ENCODE data around the gene C17orf67.

C17orf67 gene, protein sequence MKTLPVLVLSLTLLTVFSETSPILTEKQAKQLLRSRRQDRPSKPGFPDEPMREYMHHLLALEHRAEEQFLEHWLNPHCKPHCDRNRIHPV

GRCh38 chr17:56833809-56834379 lies at the start of gene C17orf67, which contains the start of gene DGKE:
Gene C17orf67, minus strand, starts transcription at chr17:56833920. Its CDS starts 18,110 bp downstream, at chr17:56815810.
Gene DGKE, plus strand, starts transcription at chr17:56834151. Its CDS starts 645 bp downstream, at chr17:56834796.
- DNase-seq (ENCODE audit: low read depth): peak; percentile 99

DNA sequence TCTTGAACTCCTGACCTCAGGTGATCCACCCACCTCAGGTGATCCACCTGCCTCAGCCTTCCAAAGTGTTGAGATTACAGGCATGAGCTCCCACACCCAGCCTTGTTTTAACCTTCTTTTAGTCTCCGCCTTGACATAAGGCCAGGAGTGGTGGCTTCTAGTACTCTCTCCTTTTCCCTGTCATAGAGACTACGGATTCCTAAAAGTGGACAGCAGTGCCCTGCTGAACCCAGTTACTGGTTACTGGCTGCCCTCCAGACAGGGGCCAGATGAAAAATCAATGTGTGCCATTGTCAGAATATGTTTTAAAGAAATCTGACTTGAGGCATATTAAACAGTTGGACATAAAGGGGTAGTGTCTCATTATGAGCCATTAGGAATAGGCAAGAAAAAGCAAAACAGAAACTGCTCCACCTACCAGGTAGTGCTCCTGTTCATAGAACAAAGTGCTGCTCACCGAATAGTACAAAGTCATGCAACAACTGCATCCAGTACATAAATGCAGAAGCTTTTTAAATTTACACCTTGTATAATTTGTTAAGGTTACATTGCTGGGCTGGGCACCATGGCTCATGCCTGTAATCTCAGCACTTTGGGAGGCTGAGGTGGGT lies 48.1 kb upstream of the C17orf67 start:
- DNase-seq (ENCODE audit: low read depth): no peak

- DNase-seq (ENCODE audit: low read depth): no peak
Measured at GRCh38 chr17:56880571-56880970, 46.9 kb upstream of the C17orf67 start.

GRCh38 chr17:56880133-56880532 lies 46.4 kb upstream of the C17orf67 start:
- DNase-seq (ENCODE audit: low read depth): no peak

- no peak for DNase-seq (ENCODE audit: low read depth)
Measured at GRCh38 chr17:56879280-56879679, 45.6 kb upstream of the C17orf67 start.

GRCh38 chr17:56876766-56877179 lies 43.1 kb upstream of the C17orf67 start:
- DNase-seq (ENCODE audit: low read depth): no peak

DNA sequence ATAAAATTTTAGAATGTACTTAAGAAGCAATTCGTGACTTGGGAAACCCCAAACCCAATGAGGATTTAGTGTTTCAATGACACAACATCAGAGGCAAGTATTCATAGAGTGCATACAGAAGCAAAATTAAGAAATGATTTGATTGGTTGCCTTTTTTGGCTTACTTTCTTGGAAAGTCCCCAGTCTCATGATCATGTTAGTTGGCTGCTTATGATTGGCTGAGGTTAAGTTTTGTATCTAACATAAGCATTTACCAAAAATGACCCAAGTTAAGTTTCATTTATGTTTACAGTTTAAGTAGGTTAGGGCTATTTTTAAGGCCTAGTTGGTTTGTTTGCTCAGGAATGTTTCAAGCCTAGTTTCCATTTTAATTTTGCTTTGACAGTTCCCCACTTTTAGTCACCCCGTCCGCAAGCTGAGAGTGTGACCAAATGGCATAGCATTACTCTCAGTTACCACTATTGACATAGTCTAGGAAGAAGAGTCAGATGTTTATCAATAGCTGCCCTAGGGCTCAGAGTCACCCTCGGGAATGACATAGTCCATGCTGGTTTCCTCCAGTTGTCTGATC lies 36.4 kb upstream of the C17orf67 start:
- no peak for DNase-seq (ENCODE audit: low read depth)

DNA sequence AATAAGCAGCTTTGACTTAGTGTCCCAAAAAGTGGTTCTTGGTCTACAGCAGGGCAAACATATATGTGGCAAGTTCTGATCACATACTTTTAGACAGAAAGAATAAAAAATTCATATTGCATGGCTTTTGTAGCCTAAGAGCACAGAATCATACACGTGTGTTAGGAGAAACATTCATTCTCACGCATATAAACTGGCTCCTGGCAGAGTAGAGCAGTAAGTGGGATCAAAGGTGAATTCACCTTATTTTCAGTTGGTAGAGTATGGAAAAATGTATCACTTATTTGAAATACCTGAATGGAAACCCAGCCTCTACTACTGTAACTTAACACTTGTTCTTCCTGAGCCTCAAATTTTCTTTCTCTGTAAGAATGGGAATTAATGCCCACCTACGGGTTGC lies 35.0 kb upstream of the C17orf67 start:
- no peak for DNase-seq (ENCODE audit: low read depth)

- DNase-seq (ENCODE audit: low read depth): no peak
Measured at GRCh38 chr17:56867948-56868376, 34.2 kb upstream of the C17orf67 start.

GRCh38 chr17:56866496-56866895 lies 32.8 kb upstream of the C17orf67 start:
- no peak for DNase-seq (ENCODE audit: low read depth)

- DNase-seq (ENCODE audit: low read depth): no peak
Measured at GRCh38 chr17:56866076-56866475, 32.4 kb upstream of the C17orf67 start.

DNA sequence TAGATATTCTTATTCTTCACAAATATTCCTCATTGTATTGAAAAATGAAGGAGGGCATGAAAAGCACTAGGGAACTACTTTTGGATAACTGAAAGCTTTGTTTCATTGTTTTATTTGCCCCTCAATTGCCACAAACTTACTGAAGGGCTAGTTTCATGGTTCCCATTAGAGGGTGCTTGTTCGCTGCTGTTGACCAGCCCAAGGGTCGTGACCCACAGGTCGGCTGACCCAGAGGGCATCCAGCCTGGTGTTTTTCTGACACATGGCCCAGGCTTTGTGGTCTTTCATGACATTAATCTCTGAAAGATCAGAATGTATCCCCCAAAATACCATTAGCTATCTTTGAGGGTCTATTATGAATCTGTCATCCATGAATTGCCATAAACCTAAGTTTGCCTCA lies 30.3 kb upstream of the C17orf67 start:
- no peak for DNase-seq (ENCODE audit: low read depth)

DNA sequence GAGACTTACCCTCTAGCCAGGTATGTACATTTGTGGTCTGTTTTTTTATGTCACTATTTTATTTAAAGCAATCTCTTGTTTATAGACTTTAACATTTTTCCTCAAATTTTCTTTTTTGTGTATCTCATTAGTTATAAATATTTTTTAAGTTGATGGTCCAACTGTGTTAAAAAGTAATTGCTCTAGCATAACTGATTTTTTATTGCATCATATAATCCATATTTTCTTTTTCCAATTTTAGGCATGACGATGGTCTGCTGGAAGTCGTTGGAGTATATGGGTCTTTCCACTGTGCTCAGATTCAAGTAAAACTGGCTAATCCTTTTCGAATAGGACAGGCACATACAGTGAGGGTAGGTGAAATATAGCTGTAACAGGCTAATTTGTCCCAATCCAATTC lies 28.2 kb upstream of the C17orf67 start:
- no peak for DNase-seq (ENCODE audit: low read depth)

GRCh38 chr17:56851008-56851407 lies 17.3 kb upstream of the C17orf67 start:
- no peak for DNase-seq (ENCODE audit: low read depth)

GRCh38 chr17:56850591-56850990 lies 16.9 kb upstream of the C17orf67 start:
- no peak for DNase-seq (ENCODE audit: low read depth)

DNA sequence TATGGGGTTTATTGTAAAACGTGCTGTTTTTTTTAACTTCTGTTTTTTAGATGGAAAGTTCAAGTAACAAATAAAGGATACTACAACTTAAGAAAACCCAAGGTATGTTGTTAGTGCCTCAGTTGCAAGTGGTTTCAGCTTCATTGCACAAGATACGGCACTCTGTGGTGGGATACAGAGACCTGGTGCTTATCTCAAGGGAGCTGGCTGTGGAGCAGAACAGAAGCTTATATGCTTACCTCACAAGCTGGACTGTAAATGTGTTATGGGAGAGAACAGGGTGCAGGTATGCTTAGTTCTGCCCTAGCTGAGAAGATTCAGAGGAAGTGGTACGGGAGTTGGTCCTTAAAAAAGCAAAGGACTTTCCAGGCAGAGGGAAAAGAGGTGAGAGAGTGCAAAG lies 15.4 kb upstream of the C17orf67 start:
- no peak for DNase-seq (ENCODE audit: low read depth)

GRCh38 chr17:56847106-56847505 lies 13.4 kb upstream of the C17orf67 start:
- DNase-seq (ENCODE audit: low read depth): no peak

- no peak for DNase-seq (ENCODE audit: low read depth)
Measured at GRCh38 chr17:56845934-56846333, 12.2 kb upstream of the C17orf67 start.

GRCh38 chr17:56842577-56842976 lies 8.9 kb upstream of the C17orf67 start:
- DNase-seq (ENCODE audit: low read depth): no peak

- no peak for DNase-seq (ENCODE audit: low read depth)
Measured at GRCh38 chr17:56838687-56839086, 5.0 kb upstream of the C17orf67 start.

- DNase-seq (ENCODE audit: low read depth): no peak
Measured at GRCh38 chr17:56835264-56835585, 1.5 kb upstream of the C17orf67 start.

DNA sequence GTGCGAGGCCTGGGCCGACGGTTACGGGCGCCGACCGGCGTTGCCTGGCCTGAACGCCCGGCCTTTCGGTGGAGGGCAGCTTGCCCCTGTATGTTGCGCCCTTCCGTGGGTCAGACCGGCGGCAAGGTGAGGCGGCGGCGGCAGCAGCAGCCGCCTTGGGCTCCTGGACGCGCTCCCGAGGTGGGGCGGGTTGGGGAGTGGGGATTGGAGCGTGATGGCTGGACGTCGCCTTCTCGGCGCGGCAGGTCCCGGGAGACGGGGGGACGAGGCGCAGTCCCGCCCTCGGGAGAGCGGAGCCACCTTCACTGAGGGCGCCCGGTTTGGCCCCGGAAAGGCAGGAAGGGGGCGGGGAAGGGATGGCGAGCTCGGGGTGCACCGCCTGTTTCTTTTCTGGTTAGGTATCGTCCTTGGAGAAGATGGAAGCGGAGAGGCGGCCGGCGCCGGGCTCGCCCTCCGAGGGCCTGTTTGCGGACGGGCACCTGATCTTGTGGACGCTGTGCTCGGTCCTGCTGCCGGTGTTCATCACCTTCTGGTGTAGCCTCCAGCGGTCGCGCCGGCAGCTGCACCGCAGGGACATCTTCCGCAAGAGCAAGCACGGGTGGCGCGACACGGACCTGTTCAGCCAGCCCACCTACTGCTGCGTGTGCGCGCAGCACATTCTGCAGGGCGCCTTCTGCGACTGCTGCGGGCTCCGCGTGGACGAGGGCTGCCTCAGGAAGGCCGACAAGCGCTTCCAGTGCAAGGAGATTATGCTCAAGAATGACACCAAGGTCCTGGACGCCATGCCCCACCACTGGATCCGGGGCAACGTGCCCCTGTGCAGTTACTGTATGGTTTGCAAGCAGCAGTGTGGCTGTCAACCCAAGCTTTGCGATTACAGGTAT lies 902 bp upstream of the C17orf67 start:
- DNase-seq (ENCODE audit: low read depth): peak; percentile 49

Measured in stimulated activated CD8-positive, alpha-beta memory T cell treated with anti-CD3 and anti-CD28 coated beads, Interleukin-12 subunit alpha, Interleukin-12 subunit beta, amount 100 ng/mL, for 1 hour (primary cell).